GM18498 (cell line): ENCODE results near the gene OFD1.

Source experiments
- ATAC-seq: cut with Tn5 transposase; IDR thresholded peaks from one replicate; pipeline ENCODE4 v1.9.1; 2021; ENCODE audit warnings: mild to moderate bottlenecking, moderate library complexity; ENCODE audit not compliant: unreplicated experiment

OFD1 gene

GRCh38 chrX:13750204-13750603 is 15.7 kb downstream of the OFD1 start:
- no peak for ATAC-seq

GRCh38 chrX:13750812-13751211 is 16.3 kb downstream of the OFD1 start:
- no peak for ATAC-seq

DNA sequence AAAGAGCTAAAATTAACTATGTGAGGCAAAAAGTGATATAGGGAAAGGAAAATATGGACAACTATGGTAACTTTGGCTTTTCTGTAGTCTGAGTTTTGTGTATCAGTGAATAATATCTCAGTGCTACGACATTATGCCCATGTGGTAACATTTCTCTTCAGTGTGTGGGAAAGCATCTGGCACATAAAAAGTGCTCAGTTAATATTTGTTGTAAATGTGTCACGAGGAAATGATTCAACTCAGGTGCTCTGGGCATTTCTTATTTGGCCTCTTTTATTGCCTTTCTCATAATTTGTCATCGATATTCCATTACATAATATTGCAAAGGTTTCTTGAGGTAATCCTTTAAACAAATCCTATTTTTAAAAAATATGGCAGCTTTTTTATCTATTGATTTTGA is 17.6 kb downstream of the OFD1 start:
- ATAC-seq: no peak

DNA sequence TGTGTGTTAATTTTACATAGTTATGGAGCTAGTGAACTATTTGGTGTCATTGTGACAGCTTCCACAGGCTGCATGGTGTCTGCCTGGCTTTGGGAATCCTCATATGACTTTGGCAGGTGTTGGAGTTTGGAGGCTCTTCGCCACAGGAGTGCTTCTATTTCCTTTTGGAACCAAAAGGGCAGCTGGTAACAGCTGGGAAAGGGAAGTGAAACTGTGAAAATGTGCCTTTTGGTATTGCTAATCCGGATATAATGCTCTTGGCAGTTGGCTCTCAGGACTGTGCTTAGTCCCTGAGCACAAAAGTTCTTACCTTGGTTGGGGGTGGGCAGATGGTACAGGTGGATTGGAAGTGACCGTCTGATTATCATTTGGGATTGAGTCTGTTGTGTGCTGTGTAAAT is 18.1 kb downstream of the OFD1 start:
- ATAC-seq: peak; percentile 64

- no peak for ATAC-seq
Measured at GRCh38 chrX:13754765-13755164, 20.2 kb downstream of the OFD1 start.

- peak; percentile 39 for ATAC-seq
Measured at GRCh38 chrX:13755254-13755653, 20.7 kb downstream of the OFD1 start.

GRCh38 chrX:13756381-13756780 is 21.8 kb downstream of the OFD1 start:
- no peak for ATAC-seq

- ATAC-seq: peak; percentile 76
Measured at GRCh38 chrX:13759152-13759718, 24.7 kb downstream of the OFD1 start.

DNA sequence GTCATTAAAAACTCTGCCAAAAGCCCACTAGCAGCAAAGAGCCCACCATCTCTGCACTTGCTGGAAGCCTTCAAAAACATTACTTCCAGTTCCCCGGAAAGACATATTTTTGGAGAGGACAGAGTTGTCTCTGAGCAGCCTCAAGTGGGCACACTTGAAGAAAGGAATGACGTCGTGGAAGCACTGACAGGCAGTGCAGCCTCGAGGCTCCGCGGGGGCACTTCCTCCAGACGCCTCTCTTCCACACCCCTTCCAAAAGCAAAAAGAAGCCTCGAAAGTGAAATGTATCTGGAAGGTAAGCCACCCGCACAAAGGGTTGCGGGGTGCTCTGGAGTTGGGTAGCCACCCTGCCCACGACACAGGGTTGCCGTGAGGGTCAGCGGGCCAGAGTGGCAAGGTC is 25.9 kb downstream of the OFD1 start:
- ATAC-seq: no peak

GRCh38 chrX:13761606-13762414 is 27.3 kb downstream of the OFD1 start:
- peak; percentile 63 for ATAC-seq

- no peak for ATAC-seq
Measured at GRCh38 chrX:13763489-13763888, 28.9 kb downstream of the OFD1 start.

- ATAC-seq: no peak
Measured at GRCh38 chrX:13764281-13764680, 29.7 kb downstream of the OFD1 start.

DNA sequence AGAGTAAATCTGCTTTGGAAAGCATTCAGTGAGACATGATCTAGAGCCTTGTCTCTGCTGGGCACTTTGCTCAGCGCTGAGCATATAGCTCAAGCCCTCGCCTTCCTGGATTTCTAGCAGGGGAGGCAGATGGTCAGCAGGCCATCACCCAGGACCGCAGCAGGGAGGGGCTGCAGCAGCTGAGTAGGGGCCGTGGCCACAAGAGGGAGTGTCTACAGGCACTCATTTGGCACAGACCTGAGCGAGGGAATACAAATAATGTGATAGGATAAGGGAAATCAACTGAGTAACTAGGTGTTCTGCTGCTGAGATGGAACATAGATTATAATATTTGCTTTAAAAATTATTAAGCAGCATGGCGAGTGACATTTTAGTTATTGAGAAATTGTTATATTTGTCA is 30.2 kb downstream of the OFD1 start:
- ATAC-seq: no peak

GRCh38 chrX:13768939-13769338 is 34.4 kb downstream of the OFD1 start:
- ATAC-seq: no peak

GRCh38 chrX:13770013-13770535 is 35.5 kb downstream of the OFD1 start:
- no peak for ATAC-seq

- ATAC-seq: no peak
Measured at GRCh38 chrX:13774696-13775095, 40.1 kb downstream of the OFD1 start.

- ATAC-seq: no peak
Measured at GRCh38 chrX:13775837-13776236, 41.3 kb downstream of the OFD1 start.

GRCh38 chrX:13776387-13776786 is 41.8 kb downstream of the OFD1 start:
- ATAC-seq: no peak

DNA sequence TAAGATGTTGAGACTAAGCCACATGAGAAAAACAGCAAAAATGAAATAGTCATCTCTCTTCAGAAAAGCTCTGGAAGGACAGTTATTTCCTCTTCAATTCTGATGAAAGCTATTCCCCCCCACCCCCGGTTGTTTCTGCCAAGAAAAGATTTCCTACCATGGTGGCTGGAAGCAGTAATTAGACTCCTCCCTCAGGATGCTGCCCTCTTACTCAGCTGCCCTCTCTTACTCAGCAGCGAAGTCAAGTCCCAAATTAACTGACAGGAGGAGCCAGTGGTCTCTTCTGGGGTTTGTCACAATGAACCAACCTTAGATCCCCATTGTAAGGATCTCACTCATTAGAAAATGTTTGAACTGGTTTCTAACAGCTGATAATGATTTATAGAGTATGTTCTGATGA is 44.4 kb downstream of the OFD1 start:
- no peak for ATAC-seq

- no peak for ATAC-seq
Measured at GRCh38 chrX:13780868-13781427, 46.4 kb downstream of the OFD1 start.

DNA sequence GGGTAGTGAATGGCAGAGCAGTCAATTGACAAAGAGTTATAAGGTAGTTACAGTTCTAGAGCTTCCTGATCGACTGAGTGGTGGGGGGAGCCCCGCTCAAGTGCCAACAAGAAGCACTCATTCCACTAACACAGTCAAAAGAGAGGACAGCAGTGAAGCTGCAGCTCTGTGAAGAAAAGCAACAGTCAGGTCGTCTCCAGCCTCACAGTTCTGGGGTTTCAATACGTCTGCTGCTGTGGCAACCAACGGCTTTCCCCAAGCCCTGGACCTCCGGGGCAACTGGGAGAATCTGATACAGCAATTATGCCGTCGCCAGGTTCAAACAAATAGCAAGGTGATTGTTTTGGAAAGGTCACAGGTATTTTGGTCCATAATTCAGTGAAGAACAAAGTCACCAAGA is 51.5 kb downstream of the OFD1 start:
- no peak for ATAC-seq
